Mesenchymal stem cell (in vitro differentiated cells and primary cell): ENCODE measurements around the gene ANKRD13C.

Source experiments
- DNase-seq: peaks from one replicate; pipeline ENCODE4 v3.0.0-alpha.2; 2013
- H2AFZ ChIP-seq: one replicate; pipeline ENCODE4 v1.6.1; 2013; ENCODE audit warnings: low read depth, mild to moderate bottlenecking, control low read depth, inconsistent platforms, low read length, moderate library complexity
- H2AK5ac ChIP-seq: 2 replicates; pipeline ENCODE4 v1.6.1; 2013; ENCODE audit warnings: low read length, moderate library complexity, mild to moderate bottlenecking, inconsistent platforms; ENCODE audit not compliant: severe bottlenecking
- H2BK120ac ChIP-seq: one replicate; pipeline ENCODE4 v1.6.1; 2013; ENCODE audit warnings: low read depth, mild to moderate bottlenecking, inconsistent platforms, low read length, moderate library complexity
- H2BK12ac ChIP-seq, 2 experiments: one replicate each; pipeline ENCODE4 v1.6.1; 2013; ENCODE audit warnings: inconsistent platforms in 2 of 2, low read length in 2 of 2, mild to moderate bottlenecking in 2 of 2, moderate library complexity in 2 of 2, control low read depth in 1 of 2
- H2BK15ac ChIP-seq: one replicate; pipeline ENCODE4 v1.6.1; 2013; ENCODE audit warnings: mild to moderate bottlenecking, low read depth, inconsistent platforms; ENCODE audit not compliant: poor library complexity, severe bottlenecking
- H2BK5ac ChIP-seq: 2 replicates; pipeline ENCODE4 v1.6.1; 2013; ENCODE audit warnings: low read depth, mild to moderate bottlenecking, low read length, control low read depth, inconsistent platforms; ENCODE audit not compliant: poor library complexity, severe bottlenecking
- H3K14ac ChIP-seq, 2 experiments: one replicate each; pipeline ENCODE4 v1.6.1; 2013; ENCODE audit warnings: inconsistent platforms in 2 of 2, low read length in 2 of 2, control low read depth in 1 of 2, mild to moderate bottlenecking in 1 of 2, moderate library complexity in 1 of 2
- H3K18ac ChIP-seq, 2 experiments: one replicate each; pipeline ENCODE4 v1.6.1; 2013; ENCODE audit warnings: inconsistent platforms in 2 of 2, low read length in 2 of 2, control low read depth in 1 of 2, low read depth in 1 of 2, mild to moderate bottlenecking in 1 of 2
- H3K23ac ChIP-seq, 2 experiments: one replicate each; pipeline ENCODE4 v1.6.1; 2013; ENCODE audit warnings: inconsistent platforms in 2 of 2, low read length in 2 of 2, mild to moderate bottlenecking in 2 of 2, moderate library complexity in 2 of 2, control low read depth in 1 of 2
- H3K27ac ChIP-seq: 2 replicates; pipeline ENCODE4 v1.5.1; 2013; ENCODE audit warnings: mild to moderate bottlenecking, moderate library complexity, low read length, control low read depth, inconsistent platforms; ENCODE audit not compliant: poor library complexity, severe bottlenecking
- H3K27me3 ChIP-seq, 2 experiments: 2 replicates each; pipeline versions ENCODE4 v1.6.1 to v1.7.0; 2013; ENCODE audit warnings: low read length in 2 of 2, mild to moderate bottlenecking in 2 of 2, moderate library complexity in 2 of 2, control low read depth in 1 of 2, inconsistent platforms in 1 of 2; ENCODE audit not compliant: control insufficient read depth in 1 of 2, insufficient read depth in 1 of 2
- H3K36me3 ChIP-seq, 2 experiments: 2 replicates each; pipeline versions ENCODE4 v1.6.1 to v1.7.0; 2013; ENCODE audit warnings: low read length in 2 of 2, control low read depth in 1 of 2, inconsistent platforms in 1 of 2, low read depth in 1 of 2, mild to moderate bottlenecking in 1 of 2; ENCODE audit not compliant: insufficient read depth in 2 of 2, control insufficient read depth in 1 of 2
- H3K4ac ChIP-seq, 2 experiments: one replicate each; pipeline ENCODE4 v1.6.1; 2013; ENCODE audit warnings: inconsistent platforms in 2 of 2, low read length in 2 of 2, mild to moderate bottlenecking in 2 of 2, moderate library complexity in 2 of 2, control low read depth in 1 of 2, low read depth in 1 of 2
- H3K4me1 ChIP-seq: 2 replicates; pipeline ENCODE4 v1.6.1; 2013; ENCODE audit warnings: low read depth, low read length, control low read depth; ENCODE audit not compliant: control insufficient read depth, insufficient read depth
- H3K4me2 ChIP-seq: 2 replicates; pipeline ENCODE4 v1.6.1; 2013; ENCODE audit warnings: low read length, mild to moderate bottlenecking, inconsistent platforms; ENCODE audit not compliant: poor library complexity, severe bottlenecking
- H3K4me3 ChIP-seq, 2 experiments: 2 replicates each; pipeline versions ENCODE4 v1.5.1 to v1.7.0; 2013; ENCODE audit warnings: low read length in 2 of 2, mild to moderate bottlenecking in 2 of 2, control low read depth in 1 of 2, low read depth in 1 of 2; ENCODE audit not compliant: insufficient read depth in 1 of 2
- H3K79me1 ChIP-seq: replicated peaks from 2 replicates; pipeline ENCODE4 v1.6.1; 2013; ENCODE audit warnings: mild to moderate bottlenecking, control low read depth, low read length, inconsistent platforms; ENCODE audit not compliant: poor library complexity, severe bottlenecking
- H3K9ac ChIP-seq: 2 replicates; pipeline ENCODE4 v1.7.0; 2013; ENCODE audit warnings: mild to moderate bottlenecking, low read length, moderate library complexity
- H3K9me3 ChIP-seq: 2 replicates; pipeline ENCODE4 v1.7.0; 2013; ENCODE audit warnings: mild to moderate bottlenecking, low read length; ENCODE audit not compliant: control insufficient read depth
- H4K8ac ChIP-seq: one replicate; pipeline ENCODE4 v1.6.1; 2013; ENCODE audit warnings: inconsistent platforms, mild to moderate bottlenecking, low read length, moderate library complexity
- H4K91ac ChIP-seq: one replicate; pipeline ENCODE4 v1.6.1; 2013; ENCODE audit warnings: mild to moderate bottlenecking, low read length, inconsistent platforms
- WGBS: methylation state at CpG from one replicate; pipeline ENCODE4 v1.1.7; 2013; ENCODE audit warnings: mixed read lengths; 5-methylcytosine and 5-hydroxymethylcytosine counted together

ANKRD13C gene

GRCh38 chr1:70222716-70223235 is 131.7 kb downstream of the ANKRD13C start:
- H3K14ac ChIP-seq = no peak overlapping the region
- H3K4me2 ChIP-seq = no peak overlapping the region
- DNase-seq = peak; percentile 10
- no peak overlapping the region for H4K91ac ChIP-seq
- H3K18ac ChIP-seq = no peak overlapping the region
- no peak overlapping the region for H2BK12ac ChIP-seq
- H3K27ac ChIP-seq = no peak overlapping the region
- no peak overlapping the region for H3K4ac ChIP-seq
- H2BK5ac ChIP-seq = no peak overlapping the region
- H3K79me1 ChIP-seq = no peaks in the 10 kb centered on the region
- no peak overlapping the region for H2AK5ac ChIP-seq
- peaks cover 2 to 58% of the 10 kb centered on the region in 2 experiments for H3K36me3 ChIP-seq
- peak overlapping the region in 1 of 2 experiments; percentile 89 for H3K4me3 ChIP-seq
- no peak overlapping the region for H2AFZ ChIP-seq
- no peak overlapping the region for H4K8ac ChIP-seq
- no peaks in the 10 kb centered on the region for H3K27me3 ChIP-seq
- peaks cover 3% of the 10 kb centered on the region for H3K4me1 ChIP-seq
- no peak overlapping the region for H2BK120ac ChIP-seq
- H3K23ac ChIP-seq = no peak overlapping the region
- WGBS = 43% methylated on average over 1 of the region's 3 CpGs
- no peaks in the 10 kb centered on the region for H3K9me3 ChIP-seq
- no peak overlapping the region for H2BK15ac ChIP-seq
- peak overlapping the region; percentile 100 for H3K9ac ChIP-seq

DNA sequence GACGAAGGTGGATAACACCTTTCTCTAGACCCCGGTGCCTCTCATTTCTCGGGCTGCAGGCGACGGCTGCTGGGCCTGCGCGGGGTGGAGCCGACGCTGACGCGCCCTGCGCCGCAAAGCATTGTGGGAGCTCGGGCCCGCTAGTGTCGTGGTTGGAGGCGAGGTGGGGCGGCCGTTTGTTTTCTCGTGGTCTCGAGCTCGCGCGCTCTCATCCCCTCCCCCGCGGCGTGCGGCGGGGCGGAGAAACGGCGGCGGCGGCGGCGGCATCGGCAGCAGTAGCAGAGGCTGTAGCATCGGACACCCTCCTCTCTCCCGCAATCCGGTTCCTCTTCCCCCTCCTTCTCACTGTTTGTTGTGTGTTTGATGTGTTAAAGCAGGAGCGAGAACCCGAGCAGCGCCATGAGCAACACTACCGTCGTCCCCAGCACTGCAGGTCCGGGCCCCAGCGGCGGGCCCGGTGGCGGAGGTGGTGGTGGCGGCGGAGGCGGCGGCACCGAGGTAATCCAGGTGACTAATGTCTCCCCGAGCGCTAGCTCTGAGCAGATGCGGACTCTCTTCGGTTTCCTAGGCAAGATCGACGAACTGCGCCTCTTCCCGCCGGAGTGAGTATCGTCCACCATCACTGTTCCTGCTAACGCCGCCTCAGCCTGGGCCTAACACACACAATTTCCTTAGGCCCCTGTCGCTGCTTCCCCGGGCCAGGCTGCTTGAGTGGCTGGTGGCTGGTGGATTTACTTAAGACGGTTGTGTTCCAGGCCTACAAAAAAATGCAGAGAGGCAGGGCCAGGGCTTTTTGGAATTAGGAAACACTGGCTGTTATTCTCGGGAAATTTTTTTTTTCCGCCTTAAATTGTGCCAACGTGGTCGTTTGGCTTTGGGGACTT is 133.0 kb downstream of the ANKRD13C start, which contains the start of gene SRSF11:
Gene SRSF11, plus strand, starts transcription at position 143 of the 884 bp plus-strand sequence. Its CDS starts 257 bp downstream, at position 400.
- Histone ChIP-seq H3K27me3 (no peaks in the 10 kb centered on the region), H3K79me1 (no peaks in the 10 kb centered on the region), H3K14ac (peak within 1 kb of the TSS; percentile 74 to 78), H3K4me3 (peak within 1 kb of the TSS; percentile 80 to 89), H4K91ac (peak within 1 kb of the TSS; percentile 83), H4K8ac (peak within 1 kb of the TSS; percentile 94), H3K4me1 (peaks cover 3% of the 10 kb centered on the region), H3K36me3 (peaks cover 3 to 56% of the 10 kb centered on the region in 2 experiments), H2BK12ac (peak within 1 kb of the TSS in 1 of 2 experiments; percentile 23), H2AK5ac (peak within 1 kb of the TSS; percentile 31), H3K27ac (peak within 1 kb of the TSS; percentile 96), H3K4ac (peak within 1 kb of the TSS; percentile 91 to 99), H2BK5ac (peak within 1 kb of the TSS; percentile 95), H2BK15ac (peak within 1 kb of the TSS; percentile 80), H2BK120ac (peak within 1 kb of the TSS; percentile 85), H3K9me3 (no peaks in the 10 kb centered on the region), H3K9ac (peak within 1 kb of the TSS; percentile 100), H3K4me2 (peak within 1 kb of the TSS; percentile 67), H3K23ac (peak within 1 kb of the TSS in 1 of 2 experiments; percentile 99), H3K18ac (peak within 1 kb of the TSS; percentile 96), H2AFZ (peak within 1 kb of the TSS; percentile 93)
- peak; percentile 95 for DNase-seq
- 0% methylated on average over 37 of the region's 74 CpGs for WGBS

GRCh38 chr1:70220517-70221237 is 133.8 kb downstream of the ANKRD13C start:
- Histone ChIP-seq H2BK15ac (no peak overlapping the region), H3K9ac (peak overlapping the region; percentile 100), H3K4ac (no peak overlapping the region), H3K27ac (peak overlapping the region; percentile 53), H3K4me1 (peaks cover 2% of the 10 kb centered on the region), H3K23ac (no peak overlapping the region), H2AK5ac (no peak overlapping the region), H3K18ac (no peak overlapping the region), H4K91ac (no peak overlapping the region), H3K9me3 (no peaks in the 10 kb centered on the region), H2AFZ (no peak overlapping the region), H3K27me3 (no peaks in the 10 kb centered on the region), H3K14ac (no peak overlapping the region), H2BK12ac (no peak overlapping the region), H2BK120ac (no peak overlapping the region), H3K4me2 (peak overlapping the region; percentile 29), H3K4me3 (peak overlapping the region in 1 of 2 experiments; percentile 89), H3K36me3 (peaks cover 8 to 58% of the 10 kb centered on the region in 2 experiments), H3K79me1 (no peaks in the 10 kb centered on the region), H4K8ac (no peak overlapping the region), H2BK5ac (no peak overlapping the region)
- DNase-seq = no peak
- WGBS = 59% methylated on average over 14 of the region's 17 CpGs
